Measurements from ENCODE around the gene TINCR.

The TINCR gene

GRCh38 chr19:5600797-5601196 lies 33.0 kb upstream of the TINCR start:
- H3K9me3 ChIP-seq (ENCODE audit: control insufficient read depth, low read length): no peaks in the 10 kb centered on the region
- no peak overlapping the region for H3K4me3 ChIP-seq (ENCODE audit: extremely low read depth, insufficient read depth, low read length, poor library complexity, severe bottlenecking)
- no peak overlapping the region for H3K27ac ChIP-seq (ENCODE audit: low read depth, low read length, severe bottlenecking)
- H3K36me3 ChIP-seq (ENCODE audit: control insufficient read depth, insufficient read depth, low read length): peaks cover 95% of the 10 kb centered on the region
- H3K4me1 ChIP-seq (ENCODE audit: control insufficient read depth, insufficient read depth, low read length, poor library complexity, severe bottlenecking): no peaks in the 10 kb centered on the region
- 93 to 100% methylated on average over 4 to 5 of the region's 8 CpGs for WGBS, 2 experiments (ENCODE audit: insufficient coverage in 2 of 2)

DNA sequence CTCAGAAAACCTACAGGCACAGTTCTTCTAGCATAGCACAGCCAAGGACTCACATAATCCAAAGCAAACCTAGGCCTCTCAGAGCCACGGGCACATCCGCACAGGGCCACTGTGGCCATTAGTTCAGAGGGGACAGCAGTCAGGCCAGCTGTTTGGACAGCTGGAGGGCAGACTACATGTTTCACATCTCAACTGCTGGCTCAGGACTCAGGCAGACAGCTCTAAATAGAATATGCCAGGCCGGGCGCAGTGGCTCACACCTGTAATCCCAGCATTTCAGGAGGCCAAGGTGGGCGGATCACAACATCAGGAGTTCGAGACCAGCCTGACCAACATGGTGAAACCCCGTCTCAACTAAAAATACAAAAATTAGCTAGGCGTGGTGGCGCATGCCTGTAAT lies 28.0 kb upstream of the TINCR start:
- 93 to 94% methylated on average over 8 to 9 of the region's 9 CpGs for WGBS, 2 experiments (ENCODE audit: insufficient coverage in 2 of 2)
- peaks cover 99% of the 10 kb centered on the region for H3K36me3 ChIP-seq (ENCODE audit: control insufficient read depth, insufficient read depth, low read length)

DNA sequence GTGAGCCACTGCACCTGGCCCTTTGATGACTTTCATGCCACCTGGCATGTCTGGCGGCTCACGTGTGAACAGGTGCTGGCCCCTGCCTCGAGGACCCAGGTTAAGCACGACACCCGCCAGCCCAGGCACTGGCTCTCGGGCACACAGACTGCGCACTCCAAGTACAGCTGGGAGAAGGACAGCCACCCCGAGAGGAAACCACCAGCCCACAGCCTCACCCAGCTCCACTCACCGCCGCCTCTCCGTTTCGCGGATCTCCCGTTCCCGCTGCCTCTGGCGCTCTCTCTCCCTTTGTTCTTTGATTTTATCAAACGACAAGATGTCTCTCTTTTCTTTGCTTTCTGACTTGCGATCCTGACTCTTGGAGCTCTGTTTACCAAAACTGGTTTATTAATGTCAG lies 27.4 kb upstream of the TINCR start:
- WGBS, 2 experiments (ENCODE audit: insufficient coverage in 2 of 2): 95 to 96% methylated on average over 6 to 15 of the region's 18 CpGs
- H3K9me3 ChIP-seq (ENCODE audit: control insufficient read depth, low read length): no peaks in the 10 kb centered on the region
- H3K36me3 ChIP-seq (ENCODE audit: control insufficient read depth, insufficient read depth, low read length): peaks cover 99% of the 10 kb centered on the region
- H3K4me3 ChIP-seq (ENCODE audit: extremely low read depth, insufficient read depth, low read length, poor library complexity, severe bottlenecking): no peak overlapping the region
- no peaks in the 10 kb centered on the region for H3K4me1 ChIP-seq (ENCODE audit: control insufficient read depth, insufficient read depth, low read length, poor library complexity, severe bottlenecking)
- no peak overlapping the region for H3K27ac ChIP-seq (ENCODE audit: low read depth, low read length, severe bottlenecking)

More for the DNA sequence above, 28.0 kb upstream of the TINCR start:
- Histone ChIP-seq H3K9me3 (ENCODE audit: control insufficient read depth, low read length) (no peaks in the 10 kb centered on the region), H3K27ac (ENCODE audit: low read depth, low read length, severe bottlenecking) (no peak overlapping the region), H3K4me3 (ENCODE audit: extremely low read depth, insufficient read depth, low read length, poor library complexity, severe bottlenecking) (no peak overlapping the region), H3K4me1 (ENCODE audit: control insufficient read depth, insufficient read depth, low read length, poor library complexity, severe bottlenecking) (no peaks in the 10 kb centered on the region)

GRCh38 chr19:5594521-5594950 lies 26.8 kb upstream of the TINCR start:
- Histone ChIP-seq H3K9me3 (ENCODE audit: control insufficient read depth, low read length) (no peaks in the 10 kb centered on the region), H3K36me3 (ENCODE audit: control insufficient read depth, insufficient read depth, low read length) (peaks cover 99% of the 10 kb centered on the region), H3K27ac (ENCODE audit: low read depth, low read length, severe bottlenecking) (no peak overlapping the region), H3K4me1 (ENCODE audit: control insufficient read depth, insufficient read depth, low read length, poor library complexity, severe bottlenecking) (no peaks in the 10 kb centered on the region), H3K4me3 (ENCODE audit: extremely low read depth, insufficient read depth, low read length, poor library complexity, severe bottlenecking) (no peak overlapping the region)
- WGBS, 2 experiments (ENCODE audit: insufficient coverage in 2 of 2): 94 to 99% methylated on average over 6 to 7 of the region's 7 CpGs

- H3K9me3 ChIP-seq (ENCODE audit: control insufficient read depth, low read length): no peaks in the 10 kb centered on the region
- H3K27ac ChIP-seq (ENCODE audit: low read depth, low read length, severe bottlenecking): no peak overlapping the region
- peaks cover 95% of the 10 kb centered on the region for H3K36me3 ChIP-seq (ENCODE audit: control insufficient read depth, insufficient read depth, low read length)
- 96 to 97% methylated on average over 54 to 64 of the region's 67 CpGs for WGBS, 2 experiments (ENCODE audit: insufficient coverage in 2 of 2)
- H3K4me1 ChIP-seq (ENCODE audit: control insufficient read depth, insufficient read depth, low read length, poor library complexity, severe bottlenecking): no peaks in the 10 kb centered on the region
- H3K4me3 ChIP-seq (ENCODE audit: extremely low read depth, insufficient read depth, low read length, poor library complexity, severe bottlenecking): no peak overlapping the region
Measured at GRCh38 chr19:5593343-5594255, 25.8 kb upstream of the TINCR start.

GRCh38 chr19:5592531-5593342 lies 25.0 kb upstream of the TINCR start:
- 96 to 97% methylated on average over 16 to 17 of the region's 24 CpGs for WGBS, 2 experiments (ENCODE audit: insufficient coverage in 2 of 2)

GRCh38 chr19:5591476-5591875 lies 23.7 kb upstream of the TINCR start:
- no peak overlapping the region for H3K27ac ChIP-seq (ENCODE audit: low read depth, low read length, severe bottlenecking)
- H3K4me1 ChIP-seq (ENCODE audit: control insufficient read depth, insufficient read depth, low read length, poor library complexity, severe bottlenecking): peaks cover 4% of the 10 kb centered on the region
- peaks cover 91% of the 10 kb centered on the region for H3K36me3 ChIP-seq (ENCODE audit: control insufficient read depth, insufficient read depth, low read length)
- H3K9me3 ChIP-seq (ENCODE audit: control insufficient read depth, low read length): no peaks in the 10 kb centered on the region
- WGBS, 2 experiments (ENCODE audit: insufficient coverage in 2 of 2): 95 to 98% methylated on average over 14 of the region's 17 CpGs
- no peak overlapping the region for H3K4me3 ChIP-seq (ENCODE audit: extremely low read depth, insufficient read depth, low read length, poor library complexity, severe bottlenecking)

More at GRCh38 chr19:5592531-5593342, 25.0 kb upstream of the TINCR start:
- Histone ChIP-seq H3K36me3 (ENCODE audit: control insufficient read depth, insufficient read depth, low read length) (peaks cover 95% of the 10 kb centered on the region), H3K9me3 (ENCODE audit: control insufficient read depth, low read length) (no peaks in the 10 kb centered on the region), H3K4me1 (ENCODE audit: control insufficient read depth, insufficient read depth, low read length, poor library complexity, severe bottlenecking) (no peaks in the 10 kb centered on the region), H3K4me3 (ENCODE audit: extremely low read depth, insufficient read depth, low read length, poor library complexity, severe bottlenecking) (no peak overlapping the region), H3K27ac (ENCODE audit: low read depth, low read length, severe bottlenecking) (no peak overlapping the region)

GRCh38 chr19:5590865-5591154 lies 23.1 kb upstream of the TINCR start:
- H3K36me3 ChIP-seq (ENCODE audit: control insufficient read depth, insufficient read depth, low read length): peaks cover 84% of the 10 kb centered on the region
- peaks cover 10% of the 10 kb centered on the region for H3K4me1 ChIP-seq (ENCODE audit: control insufficient read depth, insufficient read depth, low read length, poor library complexity, severe bottlenecking)
- no peaks in the 10 kb centered on the region for H3K9me3 ChIP-seq (ENCODE audit: control insufficient read depth, low read length)
- 91 to 100% methylated on average over 3 to 9 of the region's 9 CpGs for WGBS, 2 experiments (ENCODE audit: insufficient coverage in 2 of 2)
- no peak overlapping the region for H3K4me3 ChIP-seq (ENCODE audit: extremely low read depth, insufficient read depth, low read length, poor library complexity, severe bottlenecking)
- H3K27ac ChIP-seq (ENCODE audit: low read depth, low read length, severe bottlenecking): no peak overlapping the region

- H3K36me3 ChIP-seq (ENCODE audit: control insufficient read depth, insufficient read depth, low read length): peaks cover 79% of the 10 kb centered on the region
- no peaks in the 10 kb centered on the region for H3K9me3 ChIP-seq (ENCODE audit: control insufficient read depth, low read length)
- no peak overlapping the region for H3K27ac ChIP-seq (ENCODE audit: low read depth, low read length, severe bottlenecking)
- peaks cover 10% of the 10 kb centered on the region for H3K4me1 ChIP-seq (ENCODE audit: control insufficient read depth, insufficient read depth, low read length, poor library complexity, severe bottlenecking)
- H3K4me3 ChIP-seq (ENCODE audit: extremely low read depth, insufficient read depth, low read length, poor library complexity, severe bottlenecking): no peak overlapping the region
- 97 to 98% methylated on average over 13 to 21 of the region's 22 CpGs for whole genome bisulfite sequencing, 2 experiments (ENCODE audit: insufficient coverage in 2 of 2)
Measured at GRCh38 chr19:5590151-5590864, 22.6 kb upstream of the TINCR start.

GRCh38 chr19:5588906-5589676 lies 21.3 kb upstream of the TINCR start:
- WGBS, 2 experiments (ENCODE audit: insufficient coverage in 2 of 2): 79 to 81% methylated on average over 29 to 30 of the region's 30 CpGs
- Histone ChIP-seq H3K4me3 (ENCODE audit: extremely low read depth, insufficient read depth, low read length, poor library complexity, severe bottlenecking) (no peak overlapping the region), H3K4me1 (ENCODE audit: control insufficient read depth, insufficient read depth, low read length, poor library complexity, severe bottlenecking) (peaks cover 10% of the 10 kb centered on the region), H3K27ac (ENCODE audit: low read depth, low read length, severe bottlenecking) (no peak overlapping the region), H3K36me3 (ENCODE audit: control insufficient read depth, insufficient read depth, low read length) (peaks cover 70% of the 10 kb centered on the region), H3K9me3 (ENCODE audit: control insufficient read depth, low read length) (no peaks in the 10 kb centered on the region)
